Head of caudate nucleus (tissue), 42 donors: Measurements from ENCODE around the gene CDA.

Experiments
- DNase-seq, 42 donors: peaks; one replicate each; pipeline versions ENCODE4 v3.0.0 to v3.0.0-alpha.2; 2020 to 2021; ENCODE audit warnings: mixed read lengths in 7 of 42
- intact Hi-C: fragments of 100-400 bp; cut with DNase I; formaldehyde crosslinking; loops from one replicate; pipeline ENCODE4 v1.15.0; 2022

CDA gene

GRCh38 chr1:20610970-20611369, 22.1 kb downstream of the CDA start:
- intact Hi-C loops: no loop called here
- no peak for DNase-seq

- no peak for DNase-seq
- intact Hi-C loops: no loop called here
These were observed 22.8 kb downstream of the CDA start for GRCh38 chr1:20611652-20612051.

- DNase-seq: peak in 7 of 42 donors; percentile 3 to 38 (median 27)
- intact Hi-C loops: no loop called here
These were observed 23.4 kb downstream of the CDA start for GRCh38 chr1:20612221-20612746.

GRCh38 chr1:20614131-20614579, 25.3 kb downstream of the CDA start:
- intact Hi-C loops: no loop called here
- DNase-seq: no peak

- DNase-seq: no peak
- intact Hi-C loops: no loop called here
These were observed 27.3 kb downstream of the CDA start for GRCh38 chr1:20615946-20616846.

- DNase-seq: no peak
- intact Hi-C loops: no loop called here
These were observed 28.1 kb downstream of the CDA start for GRCh38 chr1:20616847-20617487.

GRCh38 chr1:20618550-20618949, 29.7 kb downstream of the CDA start:
- intact Hi-C loops: no loop called here
- no peak for DNase-seq

- intact Hi-C loops: no loop called here
- no peak for DNase-seq
These were observed 31.1 kb downstream of the CDA start for GRCh38 chr1:20619999-20620398.

- intact Hi-C loops: no loop called here
- no peak for DNase-seq
These were observed 32.1 kb downstream of the CDA start for GRCh38 chr1:20621012-20621411.

- no peak for DNase-seq
- intact Hi-C loops: no loop called here
These were observed 35.8 kb downstream of the CDA start for GRCh38 chr1:20624709-20625108.

GRCh38 chr1:20625176-20626097, 36.5 kb downstream of the CDA start:
- intact Hi-C loops: no loop called here

GRCh38 chr1:20626098-20626427, 37.2 kb downstream of the CDA start:
- DNase-seq: no peak
- intact Hi-C loops: no loop called here

More at GRCh38 chr1:20625176-20626097, 36.5 kb downstream of the CDA start:
- no peak for DNase-seq

- intact Hi-C loops: no loop called here
- DNase-seq: no peak
These were observed 37.6 kb downstream of the CDA start for GRCh38 chr1:20626524-20626923.

- intact Hi-C loops: loop anchor here (5.0 kb wide), 1 partner anchor 108 kb away; no protein-coding TSS in a partner anchor
- no peak for DNase-seq
These were observed 41.8 kb downstream of the CDA start for GRCh38 chr1:20630729-20631128.

- no peak for DNase-seq
- intact Hi-C loops: loop anchor here (5.0 kb wide), 1 partner anchor 110 kb away; no protein-coding TSS in a partner anchor
These were observed 43.5 kb downstream of the CDA start for GRCh38 chr1:20632386-20632785.

GRCh38 chr1:20633190-20634064, 44.5 kb downstream of the CDA start, which contains the start of gene PINK1:
TSS of gene PINK1 (plus strand) at chr1:20633458. CDS start at chr1:20633549, 91 bp downstream.
- peak; percentile 53 to 92 (median 82) for DNase-seq
- intact Hi-C loops: loop anchor here (5.0 kb wide), 1 partner anchor 111 kb away; no protein-coding TSS in a partner anchor

GRCh38 chr1:20634065-20634593, 45.2 kb downstream of the CDA start:
- intact Hi-C loops: loop anchor here (5.0 kb wide), 1 partner anchor 112 kb away; no protein-coding TSS in a partner anchor

More at GRCh38 chr1:20634065-20634593, 45.2 kb downstream of the CDA start:
- DNase-seq: peak in 4 of 42 donors; percentile 11 to 37 (median 24)
